GM10847 (cell line): ENCODE data around the gene PABPN1.
A peak's percentile ranks its signal among the peaks of the same experiment; 100 is the strongest.

Source experiments
- POLR2A ChIP-seq: IDR thresholded peaks from 2 replicates; pipeline ENCODE4 v1.6.1; 2011; ENCODE audit not compliant: insufficient read length; ENCODE audit errors: extremely low read depth

The PABPN1 gene, protein sequence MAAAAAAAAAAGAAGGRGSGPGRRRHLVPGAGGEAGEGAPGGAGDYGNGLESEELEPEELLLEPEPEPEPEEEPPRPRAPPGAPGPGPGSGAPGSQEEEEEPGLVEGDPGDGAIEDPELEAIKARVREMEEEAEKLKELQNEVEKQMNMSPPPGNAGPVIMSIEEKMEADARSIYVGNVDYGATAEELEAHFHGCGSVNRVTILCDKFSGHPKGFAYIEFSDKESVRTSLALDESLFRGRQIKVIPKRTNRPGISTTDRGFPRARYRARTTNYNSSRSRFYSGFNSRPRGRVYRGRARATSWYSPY

DNA sequence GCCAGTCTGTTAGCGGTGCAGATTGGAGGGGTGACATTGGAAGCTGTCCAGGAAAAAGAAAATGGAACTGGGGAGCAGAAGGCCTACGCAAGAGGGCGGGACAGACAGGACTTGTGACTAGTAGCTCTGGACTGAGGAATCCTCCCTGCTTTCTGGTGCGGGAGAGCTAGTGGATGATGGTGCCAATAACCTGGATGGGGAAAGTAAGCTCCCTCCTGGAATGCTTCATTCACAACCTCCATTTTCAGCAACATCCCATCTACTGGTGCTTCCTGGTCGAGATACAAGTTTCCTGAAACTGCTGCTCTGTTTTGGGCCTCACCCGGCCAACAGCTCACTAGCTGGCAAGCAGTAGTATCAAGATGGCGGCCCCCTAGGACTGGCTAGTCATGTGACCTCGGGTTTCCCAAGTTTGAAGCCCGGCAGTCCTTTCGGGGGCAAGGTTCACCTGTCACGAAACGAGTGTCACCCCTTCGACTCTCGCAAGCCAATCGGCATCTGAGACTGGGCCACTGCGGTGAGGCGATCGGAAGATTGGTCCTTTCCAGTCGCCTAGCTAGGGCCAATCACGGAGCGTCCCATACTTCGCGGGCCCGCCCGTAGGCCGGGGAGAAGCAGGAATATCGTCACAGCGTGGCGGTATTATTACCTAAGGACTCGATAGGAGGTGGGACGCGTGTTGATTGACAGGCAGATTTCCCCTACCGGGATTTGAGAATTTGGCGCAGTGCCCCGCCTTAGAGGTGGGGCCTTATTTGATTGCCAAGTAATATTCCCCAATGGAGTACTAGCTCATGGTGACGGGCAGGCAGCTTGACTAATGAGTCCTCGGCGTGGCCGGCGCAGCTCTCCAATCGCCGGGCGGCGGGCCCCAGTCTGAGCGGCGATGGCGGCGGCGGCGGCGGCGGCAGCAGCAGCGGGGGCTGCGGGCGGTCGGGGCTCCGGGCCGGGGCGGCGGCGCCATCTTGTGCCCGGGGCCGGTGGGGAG, at the start of gene PABPN1:
PABPN1 (plus strand) TSS at position 874 of the 988 bp plus-strand sequence; CDS start at position 887, 13 bp downstream.
- TF ChIP-seq POLR2A = peak; percentile 49

DNA sequence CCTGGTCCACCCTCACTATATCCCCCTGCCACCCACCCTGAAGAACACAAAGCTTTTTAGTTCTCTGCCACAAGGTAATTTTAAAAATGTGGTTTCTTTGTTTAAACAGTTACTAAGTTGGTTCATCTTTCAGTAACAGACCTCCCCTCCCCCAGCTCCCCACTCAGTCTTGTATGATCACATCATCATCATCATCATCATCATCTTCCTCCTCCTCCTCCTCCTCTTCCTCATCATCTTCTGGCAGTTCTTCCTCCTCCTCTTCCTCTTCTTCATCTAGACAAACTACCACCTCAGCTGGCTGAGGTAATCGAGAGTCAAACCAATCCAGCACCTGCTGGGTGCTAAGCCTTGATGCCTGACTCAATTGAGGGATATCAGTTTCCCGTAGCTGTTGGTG, 45.8 kb upstream of the PABPN1 start:
- no peak for TF ChIP-seq POLR2A

DNA sequence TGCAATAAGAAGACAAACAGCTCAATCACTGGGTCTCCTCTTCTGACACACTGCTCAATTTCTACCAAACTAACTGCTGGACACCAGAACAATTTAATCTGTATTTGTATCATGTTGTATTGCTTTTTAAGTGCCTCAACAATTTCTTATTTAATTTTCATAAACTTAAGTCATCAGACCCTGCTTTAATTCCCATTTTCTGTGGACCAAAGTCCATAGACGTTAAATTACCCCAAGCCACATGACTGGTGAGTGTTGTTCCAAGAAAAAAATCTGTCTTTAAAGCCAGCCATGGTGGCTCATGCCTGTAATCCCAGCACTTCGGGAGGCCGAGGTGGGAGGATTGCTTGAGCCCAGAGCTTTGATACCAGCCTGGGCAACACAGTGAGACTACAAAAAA, 44.1 kb upstream of the PABPN1 start:
- no peak for TF ChIP-seq POLR2A

DNA sequence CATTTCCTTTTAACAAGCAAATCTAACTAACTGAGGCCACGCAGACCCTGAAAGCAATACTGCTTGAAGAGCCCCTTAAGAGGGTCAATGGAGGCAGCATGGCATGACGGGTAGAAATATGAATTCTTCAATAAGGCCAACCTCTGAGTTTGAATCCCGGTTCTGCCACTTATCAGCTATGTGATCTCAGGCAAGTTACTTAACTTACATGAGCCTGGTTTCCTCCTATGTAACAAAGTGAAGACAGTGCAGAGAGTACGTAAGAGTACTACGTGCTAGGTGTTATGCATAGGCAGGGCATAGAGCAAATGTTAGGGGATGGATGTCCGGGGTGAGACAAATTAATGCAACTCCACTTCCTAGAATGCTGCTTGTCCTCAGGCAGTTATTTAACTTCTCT, 40.0 kb upstream of the PABPN1 start:
- TF ChIP-seq POLR2A = no peak

DNA sequence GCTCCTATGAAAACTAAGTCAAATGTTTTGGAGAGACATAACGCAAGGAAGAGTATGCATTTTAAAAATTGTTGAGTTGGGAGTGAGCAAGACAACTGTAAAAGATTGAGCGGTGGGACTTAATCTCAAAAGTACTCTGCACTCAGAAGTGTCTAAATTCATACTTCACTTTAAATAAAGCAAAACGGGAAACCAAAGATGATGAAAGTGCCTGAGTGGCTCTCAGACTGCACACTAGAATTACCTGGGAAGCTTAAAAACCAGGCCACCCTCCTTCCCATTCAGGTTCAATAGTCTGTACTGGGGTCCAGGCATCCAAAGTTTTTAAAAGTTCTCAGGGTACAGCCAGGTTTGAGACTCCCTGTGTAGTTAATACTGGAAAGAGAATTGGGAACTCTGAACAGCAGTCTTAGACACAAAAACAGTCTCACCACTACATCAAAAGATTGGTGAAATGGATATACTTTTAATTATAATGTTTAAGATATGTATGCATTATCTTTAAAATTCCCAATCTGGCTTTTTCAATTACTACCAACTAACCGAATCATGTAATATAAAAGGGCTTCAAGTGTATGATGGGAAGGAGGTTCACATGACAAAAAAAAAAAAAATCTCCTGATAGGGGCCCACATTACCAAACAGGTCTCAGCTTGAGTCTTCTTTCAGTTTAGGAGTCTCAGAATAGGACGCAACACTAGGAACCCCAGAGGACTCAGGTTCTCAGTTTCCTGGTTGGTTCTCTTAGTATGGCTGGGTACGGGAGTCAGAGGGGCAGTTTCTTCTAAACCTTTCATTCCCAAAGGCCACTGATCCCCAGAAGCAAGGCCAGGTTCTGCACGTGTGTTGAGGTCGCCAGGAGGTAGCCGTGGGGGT, 36.4 kb upstream of the PABPN1 start:
- TF ChIP-seq POLR2A = no peak

GRCh38 chr14:23285530-23286019, 35.7 kb upstream of the PABPN1 start:
- no peak for TF ChIP-seq POLR2A

DNA sequence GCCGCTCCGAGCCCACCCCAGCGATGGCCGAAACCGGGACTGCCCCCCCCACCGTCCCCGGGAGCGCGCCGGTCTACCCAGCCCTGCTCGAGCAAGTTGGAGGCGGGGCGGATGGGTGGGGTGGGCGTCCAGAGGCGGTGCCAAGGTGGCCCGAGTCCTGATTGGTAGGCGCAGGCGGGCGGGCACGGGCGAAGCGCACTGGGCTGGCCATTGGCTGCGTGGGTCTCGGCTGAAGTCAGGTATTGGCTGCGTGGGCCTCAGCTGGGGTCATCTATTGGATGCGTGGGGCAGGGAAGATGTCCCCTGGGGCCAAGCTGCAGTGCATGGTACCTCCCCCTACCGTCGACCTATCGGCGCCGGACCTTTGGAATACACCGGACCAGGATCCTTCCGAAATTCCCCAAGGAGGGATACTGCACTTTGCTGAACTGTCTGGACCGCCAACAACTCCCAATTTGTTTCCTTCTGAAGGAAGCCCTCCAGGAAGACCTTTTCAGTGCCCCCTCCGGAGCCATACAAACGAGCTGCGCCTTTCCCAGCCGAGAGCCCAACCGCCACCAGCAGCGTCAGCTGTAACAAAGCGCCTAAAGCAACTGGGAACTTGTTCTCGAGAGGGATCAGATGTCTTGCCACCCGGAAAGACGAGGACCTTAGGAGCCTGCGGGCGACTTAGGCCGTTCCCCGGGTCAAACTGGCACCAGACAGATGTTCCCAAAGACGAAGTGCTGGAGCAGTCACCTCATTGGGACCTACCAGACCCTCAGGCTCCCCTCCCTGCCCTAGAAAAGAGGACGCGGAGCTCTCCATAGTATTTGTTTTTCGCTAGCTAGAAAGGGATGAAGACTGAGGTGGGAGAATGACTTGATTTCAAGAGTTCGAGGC, 35.0 kb upstream of the PABPN1 start, which contains the start of gene HOMEZ:
HOMEZ (minus strand) TSS at position 113 of the 882 bp plus-strand sequence. CDS start 180 bp downstream, outside the sequence.
- peak; percentile 71 for TF ChIP-seq POLR2A

DNA sequence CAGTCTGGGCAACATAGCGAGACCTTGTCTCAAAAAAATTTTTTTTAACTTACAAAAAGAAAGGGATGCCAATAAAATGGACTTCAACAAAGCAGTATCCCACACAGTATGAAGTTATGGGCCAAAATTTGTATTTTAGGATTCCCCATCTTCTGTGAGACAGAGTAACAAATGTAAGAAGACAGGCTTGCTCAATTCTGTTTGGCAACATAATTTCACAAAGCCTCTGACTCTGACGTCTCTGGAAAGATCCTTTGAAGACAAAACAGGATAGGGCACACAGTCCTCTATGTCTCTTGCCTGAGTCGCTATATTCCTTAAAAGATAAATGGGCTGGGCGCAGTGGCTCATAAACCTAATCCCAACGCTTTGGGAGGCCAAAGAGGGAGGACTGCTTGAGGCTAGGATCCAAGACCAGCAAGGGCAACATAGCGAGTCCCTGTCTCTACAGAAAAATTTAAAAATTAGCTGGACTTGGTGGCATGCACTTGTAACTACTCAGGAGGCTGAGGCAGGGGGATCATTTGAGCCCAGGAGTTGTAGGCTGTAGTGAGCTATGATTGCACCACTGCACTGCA, 34.3 kb upstream of the PABPN1 start:
- TF ChIP-seq POLR2A = no peak

DNA sequence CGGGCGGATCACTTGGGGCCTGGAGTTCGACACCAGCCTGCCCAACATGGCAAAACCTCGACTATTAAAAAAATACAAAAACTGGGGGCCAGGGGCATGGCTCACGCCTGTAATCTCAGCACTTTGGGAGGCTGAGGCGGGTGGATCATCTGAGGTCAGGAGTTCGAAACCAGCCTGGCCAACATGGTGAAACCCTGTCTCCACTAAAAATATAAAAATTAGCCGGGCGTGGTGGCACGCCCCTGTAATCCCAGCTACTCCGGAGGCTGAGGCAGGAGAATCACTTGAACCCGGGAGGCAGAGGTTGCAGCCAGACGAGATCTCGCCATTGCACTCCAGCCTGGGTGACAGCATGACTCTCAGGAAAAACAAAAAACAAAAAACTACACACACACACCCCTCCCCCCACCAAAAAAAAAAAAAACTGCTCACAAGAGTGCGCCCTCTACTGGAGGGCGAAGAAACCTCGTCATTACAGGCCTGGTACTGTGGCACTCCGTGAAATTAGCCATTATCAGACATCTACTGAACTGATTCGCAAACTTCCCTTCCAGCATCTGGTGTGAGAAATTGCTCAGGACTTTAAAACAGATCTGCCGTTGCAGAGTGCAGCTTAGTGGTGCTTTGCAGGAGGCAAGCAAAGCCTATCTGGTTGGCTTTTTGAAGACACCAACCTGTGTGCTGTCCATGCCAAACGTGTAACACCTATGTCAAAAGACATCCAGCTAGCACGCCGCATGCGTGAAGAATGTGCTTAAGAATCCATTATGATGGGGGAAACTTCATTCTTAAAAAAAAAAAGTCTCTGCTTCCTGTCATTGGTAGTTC, 26.3 kb upstream of the PABPN1 start:
- no peak for TF ChIP-seq POLR2A

- no peak for TF ChIP-seq POLR2A
These were observed 25.1 kb upstream of the PABPN1 start for GRCh38 chr14:23296012-23296777.

DNA sequence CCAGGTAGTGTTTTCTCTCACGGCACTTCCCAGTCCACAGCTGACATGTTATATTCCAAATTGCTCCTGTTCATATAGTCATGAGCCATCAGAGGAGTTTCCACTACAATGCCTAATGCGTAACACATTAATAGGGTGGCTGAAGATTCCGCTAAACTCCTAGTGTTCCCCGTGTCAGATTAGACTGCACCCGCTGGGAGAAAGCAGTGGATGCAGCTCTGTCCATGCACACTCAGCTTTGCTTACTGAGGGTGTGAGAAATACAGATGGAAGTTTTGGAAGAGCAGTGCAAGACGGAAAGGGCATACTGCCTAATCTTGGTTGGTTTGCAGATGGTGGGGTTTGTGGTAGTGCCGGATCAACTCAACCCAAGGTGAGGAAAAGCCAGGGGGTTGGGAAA, 24.2 kb upstream of the PABPN1 start:
- no peak for TF ChIP-seq POLR2A

DNA sequence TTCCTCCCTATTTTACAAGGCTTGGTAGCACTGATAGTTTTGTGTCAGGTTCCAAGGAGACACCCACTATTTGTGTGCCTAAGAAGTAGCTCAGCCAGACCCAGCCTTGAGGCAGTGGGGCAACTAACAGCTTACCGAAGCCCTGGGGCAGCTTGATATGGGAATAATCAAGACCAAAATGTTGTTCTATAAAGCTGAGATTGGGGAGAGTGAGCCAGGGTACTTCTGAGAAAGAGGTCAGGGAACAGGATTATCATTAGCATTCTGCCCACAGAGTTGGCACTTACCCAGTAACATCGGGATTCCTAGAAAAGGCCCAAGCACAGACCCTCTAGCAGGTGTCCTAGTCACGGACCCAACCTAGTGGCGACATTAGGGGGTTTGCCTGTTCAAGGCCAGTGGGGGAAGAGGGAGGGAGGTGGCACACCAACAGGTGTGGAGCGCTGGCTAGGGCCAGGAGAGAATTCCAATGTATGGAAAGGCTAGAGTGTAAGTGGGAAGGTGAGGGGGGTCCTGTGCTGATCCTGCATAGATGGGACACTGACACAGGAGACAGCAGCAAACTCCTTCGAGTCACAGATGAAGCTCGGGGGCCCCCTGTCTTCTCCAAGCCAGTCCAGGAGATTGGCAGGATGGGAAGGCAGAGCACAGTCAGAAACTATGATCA, 23.5 kb upstream of the PABPN1 start:
- TF ChIP-seq POLR2A = no peak
